ENCODE results near the gene SYNGR2. TPM values are rescaled to one million over a fixed set of nuclear protein-coding genes. Genes with fewer than 3 reads are reported as not detected.

The SYNGR2 gene
- total and polyA plus RNA-seq, 9 of the 15 experiments (the other 6 are each of a cell fraction or from before 2014, with no cell fraction given): 1.4 to 173 (median 87.8) TPM

GRCh38 chr17:78208486-78208885 lies 40.1 kb downstream of the SYNGR2 start:
- BruUV-seq (replicated peaks): no TSS peak
- H4K20me1 ChIP-seq (replicated peaks; ENCODE audit: control insufficient read depth, insufficient read depth, low read length): no peaks in the 10 kb centered on the region
- 32% methylated on average over 3 of the region's 3 CpGs for WGBS (ENCODE audit: insufficient coverage, low coverage, missing lambda C conversion rate)
- intact Hi-C loops (cut with micrococcal nuclease) (no loop called here), in situ Hi-C loops (cut with MboI) (no loop called here)
- ChIA-PET POLR2A (interaction anchor here (1.2 to 1.6 kb wide), 2 partner anchors 10 to 22 kb away, joined by 3 to 6 read pairs; partner anchors contain the start of genes AFMID and TK1), CTCF (ENCODE audit: low intra/inter-chr PET ratio) (no interaction called here)
- H3K9ac ChIP-seq (ENCODE audit: insufficient read depth in 1 of 2, low read depth in 2 of 2, low read length in 2 of 2): no peak overlapping the region
- no peaks in the 10 kb centered on the region for H3K79me2 ChIP-seq (ENCODE audit: control insufficient read depth, insufficient read depth, low read length)
- H3K9me1 ChIP-seq (ENCODE audit: control insufficient read depth, insufficient read depth, low read length): peaks cover 8% of the 10 kb centered on the region
- DNase-seq (ENCODE audit: extremely low read depth in 1 of 4, low spot score in 3 of 4) (no peak), FAIRE-seq (no peak), ATAC-seq (no peak)
- no peak overlapping the region for H2AFZ ChIP-seq (ENCODE audit: low read depth, low read length)
- peaks cover 33% of the 10 kb centered on the region; the same call in 2 of the 3 replicates for H3K36me3 ChIP-seq (ENCODE audit: control insufficient read depth, insufficient read depth, low read length)
- no peak overlapping the region for H3K4me2 ChIP-seq (ENCODE audit: insufficient read depth, low read length)
- H3K27ac ChIP-seq (ENCODE audit: extremely low read depth, low read depth, low read length): no peak overlapping the region
- TF ChIP-seq THRAP3 (IDR thresholded peaks at IDR 0.05; ENCODE audit: borderline replicate concordance) (no peak), ZNF707 (CRISPR knock-in tag; conservative IDR thresholded peaks at IDR 0.05) (no peak), CLOCK (CRISPR knock-in tag; IDR thresholded peaks at IDR 0.05; ENCODE audit: borderline replicate concordance) (no peak), SMARCE1 (IDR thresholded peaks at IDR 0.05) (no peak), JUN (IDR thresholded peaks at IDR 0.05; ENCODE audit: borderline replicate concordance, low read depth, low read length) (no peak), JUN (CRISPR knock-in tag; IDR thresholded peaks at IDR 0.05; ENCODE audit: borderline replicate concordance) (no peak), RBM17 (IDR thresholded peaks at IDR 0.05; ENCODE audit: borderline replicate concordance, low read depth, low read length) (no peak), GATAD2B (IDR thresholded peaks at IDR 0.05; ENCODE audit: borderline replicate concordance) (no peak), NR2F6 (CRISPR knock-in tag; IDR thresholded peaks at IDR 0.05) (no peak), MEF2A (IDR thresholded peaks at IDR 0.05; ENCODE audit: control insufficient read depth, low read depth, low read length) (no peak), POLR2A (conservative IDR thresholded peaks at IDR 0.05) (no peak), FOXO4 (CRISPR knock-in tag; IDR thresholded peaks at IDR 0.05) (no peak), IRF1 (CRISPR knock-in tag; IDR thresholded peaks at IDR 0.05; ENCODE audit: borderline replicate concordance) (no peak)
- peaks cover 0 to 11% of the 10 kb centered on the region in 2 experiments; a peak in 3 of 5 replicates for H3K4me1 ChIP-seq (replicated peaks in 1 of 2; ENCODE audit: control insufficient read depth in 2 of 2, insufficient read depth in 2 of 2, low read length in 2 of 2)
- H3K9me3 ChIP-seq (replicated peaks; ENCODE audit: control insufficient read depth, insufficient read depth, low read depth, low read length): no peaks in the 10 kb centered on the region
- no peaks in the 10 kb centered on the region for H3K27me3 ChIP-seq (ENCODE audit: control insufficient read depth in 2 of 2, insufficient read depth in 2 of 2, low read length in 2 of 2)
- no peak overlapping the region for H3K4me3 ChIP-seq

All from K562 (cell line).